GDM1 (cell line): Measurements from ENCODE around the gene FBXO2.

ENCODE experiments used
- DNase-seq: peaks from one replicate; lab custom pipeline; 2025; lab: John Stamatoyannopoulos, UW

The FBXO2 gene, protein sequence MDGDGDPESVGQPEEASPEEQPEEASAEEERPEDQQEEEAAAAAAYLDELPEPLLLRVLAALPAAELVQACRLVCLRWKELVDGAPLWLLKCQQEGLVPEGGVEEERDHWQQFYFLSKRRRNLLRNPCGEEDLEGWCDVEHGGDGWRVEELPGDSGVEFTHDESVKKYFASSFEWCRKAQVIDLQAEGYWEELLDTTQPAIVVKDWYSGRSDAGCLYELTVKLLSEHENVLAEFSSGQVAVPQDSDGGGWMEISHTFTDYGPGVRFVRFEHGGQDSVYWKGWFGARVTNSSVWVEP

DNA sequence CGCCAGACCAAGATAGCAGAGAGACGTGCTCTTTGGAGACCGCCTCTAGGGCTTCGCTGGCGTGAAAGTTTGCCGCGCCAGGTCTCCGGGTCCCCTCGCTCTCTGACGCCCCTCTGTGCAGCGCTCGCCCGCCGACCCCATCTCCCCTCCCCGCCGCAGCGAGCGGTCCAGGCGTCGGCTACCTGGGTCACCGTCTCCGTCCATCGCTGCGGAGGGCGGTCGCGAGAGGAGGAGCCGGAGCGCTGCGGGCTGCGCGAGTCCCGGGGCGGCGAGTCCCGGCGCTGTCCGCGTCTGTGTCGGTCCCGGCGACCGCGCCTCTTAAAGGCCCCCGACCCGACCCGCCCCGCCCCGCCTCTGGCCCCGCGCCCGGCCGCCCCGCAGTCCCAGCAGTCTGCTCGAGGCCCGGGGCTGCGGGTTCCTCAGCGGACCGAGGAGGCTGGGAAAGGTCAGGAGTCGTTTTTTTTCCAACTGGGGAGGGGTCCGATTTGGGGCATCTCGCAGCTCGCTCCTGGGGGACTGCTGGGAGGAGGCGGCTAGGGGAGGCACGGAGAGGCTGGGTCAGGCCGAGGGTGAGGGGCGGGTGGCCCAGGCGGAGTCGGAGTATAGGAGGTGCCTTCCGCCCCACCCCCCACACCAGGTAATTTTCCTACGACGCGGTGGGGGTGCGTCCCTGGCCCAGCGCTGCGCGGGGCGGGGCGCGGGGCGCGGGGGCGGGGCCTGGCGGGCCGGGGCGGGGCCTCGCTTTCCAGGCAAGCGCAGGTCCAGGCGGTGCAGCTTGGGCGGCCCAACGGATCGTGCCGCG is at the start of gene FBXO2, which contains the start of gene FBXO44:
Gene FBXO2 (minus strand): TSS at position 293 of the 802 bp plus-strand sequence. CDS start 89 bp downstream, at position 204.
Gene FBXO44 (plus strand): TSS at position 741 of the 802 bp plus-strand sequence. CDS start 959 bp downstream, outside the sequence.
- DNase-seq = no peak

DNA sequence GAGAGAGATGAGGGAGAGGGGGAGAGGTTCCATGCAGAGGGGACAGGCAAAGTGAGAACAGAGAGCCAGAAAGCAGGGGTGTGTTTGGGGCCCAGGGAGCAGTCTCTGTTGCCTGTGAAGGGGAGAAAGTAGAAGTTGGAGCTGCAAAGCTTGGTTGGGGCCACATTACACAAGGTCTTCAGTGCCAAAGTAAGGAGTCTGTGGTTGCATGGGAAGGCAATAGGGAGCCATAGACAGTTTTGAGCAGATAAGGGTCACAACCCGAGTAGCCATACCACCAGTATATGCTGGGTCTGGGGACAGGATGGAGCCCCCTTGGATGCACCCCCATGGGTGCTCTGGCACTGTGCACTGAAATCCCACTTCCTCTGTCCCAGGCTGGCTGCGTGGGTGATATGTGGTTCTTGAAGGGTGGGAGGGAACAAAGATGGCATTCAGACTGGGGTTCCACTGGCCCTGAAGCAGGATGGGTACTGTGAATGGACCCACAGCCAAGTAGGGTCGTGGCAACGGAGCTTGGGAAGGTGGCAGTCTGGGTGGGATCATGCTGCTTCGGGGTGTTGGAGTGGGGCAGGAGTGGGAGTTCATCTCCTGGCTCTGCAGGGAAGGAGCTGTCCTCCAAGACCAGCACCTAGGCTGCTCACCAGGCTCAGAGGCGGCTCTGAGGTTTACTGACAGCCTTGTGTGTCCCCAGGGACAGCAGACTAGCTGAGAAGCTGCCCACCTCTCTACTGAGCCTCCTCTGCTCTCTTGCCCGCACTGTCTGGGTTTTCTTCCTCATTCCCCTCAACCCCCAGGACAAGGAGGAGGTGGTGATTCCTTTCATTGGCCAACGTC is 49.3 kb upstream of the FBXO2 start:
- DNase-seq = no peak

DNA sequence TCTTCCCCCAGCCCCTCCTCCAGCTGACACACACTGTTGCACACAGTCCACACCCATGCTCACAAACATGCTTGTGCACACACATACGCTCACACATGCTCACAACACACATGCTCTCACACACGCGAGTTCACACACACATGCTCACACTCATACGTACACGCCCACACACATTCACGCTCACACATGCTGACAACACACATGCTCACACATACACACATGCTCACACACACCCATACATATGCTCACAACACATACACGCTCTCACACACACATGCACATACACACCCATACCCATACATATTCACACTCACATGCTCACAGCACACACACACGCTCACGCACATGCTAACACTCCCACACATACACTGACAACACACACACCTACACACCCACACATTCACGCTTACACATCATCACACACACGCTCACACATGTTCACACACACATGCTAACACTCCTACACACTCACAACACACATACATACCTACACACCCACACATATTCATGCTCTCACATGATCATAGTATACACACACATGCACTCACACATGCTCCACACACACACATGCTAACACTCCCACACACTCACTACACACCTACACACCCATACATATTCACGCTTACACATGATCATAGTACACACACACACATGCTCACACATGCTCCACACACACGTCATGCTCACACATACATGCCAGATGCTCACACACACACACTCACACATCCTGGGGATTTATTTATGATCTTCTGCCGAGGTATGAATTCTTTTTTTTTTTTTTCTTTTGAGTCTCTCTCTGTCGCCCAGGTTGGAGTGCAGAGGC is 48.0 kb upstream of the FBXO2 start:
- no peak for DNase-seq

DNA sequence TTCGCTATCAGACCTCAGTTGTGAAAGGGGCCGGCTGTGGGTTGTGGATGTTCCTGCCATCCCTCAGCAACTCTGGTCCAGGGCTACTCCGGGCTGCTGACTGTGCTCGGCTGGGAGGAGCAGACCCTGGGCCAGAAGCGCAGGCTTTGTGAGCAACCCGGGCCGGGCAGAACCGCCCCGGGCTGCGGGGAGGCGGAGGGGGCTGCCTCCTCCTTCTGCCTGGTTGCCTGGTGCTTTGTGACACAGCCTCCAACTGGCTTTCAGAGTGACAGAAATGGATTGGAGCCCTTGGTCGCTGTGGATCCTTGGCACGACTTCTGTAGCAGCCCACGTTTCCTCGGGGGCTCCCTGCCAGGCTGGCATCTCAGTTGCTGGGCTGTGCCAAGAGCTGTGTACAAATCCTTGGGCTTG is 47.3 kb upstream of the FBXO2 start:
- no peak for DNase-seq

DNA sequence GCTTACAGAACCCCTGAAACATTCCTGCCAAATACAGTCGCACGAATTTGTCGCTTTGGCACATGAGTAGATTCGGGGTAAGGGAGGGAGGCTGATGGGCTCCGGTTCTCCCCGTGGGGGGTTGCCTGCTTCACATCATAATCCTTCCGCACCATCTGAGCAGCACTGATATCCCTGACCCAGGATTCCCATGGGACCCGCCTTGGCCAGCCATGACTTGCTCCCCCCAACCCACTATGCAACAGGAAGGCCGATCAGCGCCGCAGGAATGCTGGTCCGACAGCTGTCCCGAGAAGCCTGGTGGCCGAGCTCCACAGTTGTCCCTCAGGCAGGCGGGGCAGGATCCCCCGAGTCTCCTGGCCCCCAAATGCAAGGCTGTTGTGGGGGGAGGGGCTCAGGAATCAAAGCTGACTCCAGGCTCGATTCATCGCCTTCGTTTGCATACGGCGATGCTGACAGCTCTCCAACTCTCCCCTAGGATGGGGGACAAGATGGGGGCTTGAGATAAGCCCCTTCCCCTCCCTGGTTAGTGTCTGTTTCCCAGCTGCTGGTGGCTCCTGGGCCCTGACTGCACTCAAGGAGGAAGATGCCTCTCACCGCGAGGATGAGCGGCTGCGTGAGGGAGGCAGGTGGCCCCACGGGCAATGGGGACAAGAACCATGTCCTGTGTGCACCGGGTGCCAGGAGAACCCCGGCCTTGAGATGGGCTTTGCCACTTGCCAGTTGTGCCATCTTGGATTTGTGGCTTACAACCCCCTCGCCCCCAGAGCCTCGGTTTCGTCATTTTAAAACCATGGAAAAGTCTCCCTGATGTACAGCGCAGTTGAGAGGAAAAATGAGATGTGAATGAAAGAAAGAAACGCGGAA is 46.6 kb upstream of the FBXO2 start:
- no peak for DNase-seq

DNA sequence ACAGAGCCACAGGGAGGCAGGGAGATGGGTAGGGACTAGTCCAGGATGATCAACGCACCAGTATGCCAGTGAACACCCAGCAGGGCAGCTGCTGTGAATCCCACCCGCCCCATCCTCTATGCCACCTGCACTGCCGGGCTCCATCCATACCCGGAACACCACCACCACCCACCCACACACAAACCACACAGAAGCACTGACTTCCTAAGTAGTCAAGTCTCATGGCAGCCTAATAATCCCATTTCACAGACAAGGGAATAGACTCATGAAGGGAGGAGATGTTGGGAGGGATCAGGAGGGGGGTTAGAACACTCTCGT is 43.6 kb upstream of the FBXO2 start:
- DNase-seq = no peak

DNA sequence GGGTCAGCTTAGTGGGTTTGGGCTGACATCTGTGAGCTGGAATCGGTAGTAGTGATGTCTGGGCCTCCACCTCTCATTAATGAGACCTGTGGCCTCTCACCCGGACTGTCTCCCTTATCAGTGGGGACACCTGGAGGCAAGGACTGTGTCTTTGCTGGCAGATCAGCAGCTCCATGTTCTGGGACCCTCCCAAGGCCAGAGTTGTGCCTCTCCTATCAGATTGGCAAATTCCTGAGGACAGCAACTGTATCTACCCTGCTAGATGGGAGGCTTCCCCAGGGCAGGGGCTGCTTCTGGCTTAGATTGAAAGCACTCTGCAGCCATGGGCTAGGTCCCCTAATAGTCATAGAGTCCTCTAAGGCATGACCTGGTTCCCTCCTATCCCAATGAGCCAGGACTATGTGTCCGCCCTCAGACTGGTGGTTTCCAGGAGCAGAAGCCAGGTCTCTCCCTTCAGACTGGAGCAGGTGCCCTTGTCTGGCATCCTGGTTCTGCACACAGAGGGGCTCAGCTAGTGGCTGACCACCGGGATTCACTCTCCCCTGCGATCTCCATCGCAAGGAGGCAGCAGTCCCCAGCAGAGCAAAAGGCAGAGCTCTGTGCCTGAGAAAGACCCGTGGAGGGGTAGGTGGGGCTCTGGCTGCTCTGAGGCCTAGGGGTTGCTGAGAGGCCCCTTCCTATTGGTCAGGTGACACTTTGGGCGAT is 43.1 kb upstream of the FBXO2 start:
- no peak for DNase-seq

DNA sequence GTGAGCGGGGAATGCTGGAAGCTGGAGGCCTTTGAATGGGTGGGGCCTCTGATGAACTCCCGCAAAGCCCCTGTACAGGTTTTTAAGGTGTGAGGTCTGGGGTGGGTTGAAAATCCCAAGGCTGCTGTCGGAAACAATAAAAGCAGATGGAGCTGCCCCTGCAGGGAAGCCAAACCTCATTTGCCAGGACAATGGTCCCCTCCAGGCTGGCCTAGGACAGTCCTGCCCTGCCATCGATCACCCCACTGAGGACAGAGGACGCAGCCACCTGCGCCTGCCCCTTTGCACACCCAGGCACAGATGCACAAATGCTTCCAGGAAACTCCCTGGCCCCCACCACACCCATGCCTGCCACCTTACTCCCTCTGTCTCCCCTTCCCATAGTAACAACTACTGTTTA is 41.6 kb upstream of the FBXO2 start:
- no peak for DNase-seq

DNA sequence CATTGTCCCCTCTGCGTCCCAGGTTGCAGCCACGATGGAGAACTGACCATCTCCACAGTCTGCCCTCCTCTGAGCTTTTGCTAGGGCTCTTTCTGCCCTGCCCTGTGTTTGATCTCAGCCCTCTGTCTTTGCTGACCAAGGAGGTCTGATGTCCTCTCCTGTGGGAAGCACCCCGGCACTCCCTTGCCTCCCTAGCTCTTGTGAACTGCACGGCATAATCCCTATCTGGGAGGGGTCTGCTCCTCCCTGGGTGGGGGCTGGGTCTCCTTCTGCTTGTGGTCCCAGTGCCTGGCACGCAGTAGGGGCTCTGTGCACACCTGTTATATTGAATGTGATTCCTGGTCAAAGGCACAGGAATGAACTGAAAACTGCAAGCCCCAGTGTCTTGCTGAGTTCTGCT is 39.7 kb upstream of the FBXO2 start:
- DNase-seq = no peak

DNA sequence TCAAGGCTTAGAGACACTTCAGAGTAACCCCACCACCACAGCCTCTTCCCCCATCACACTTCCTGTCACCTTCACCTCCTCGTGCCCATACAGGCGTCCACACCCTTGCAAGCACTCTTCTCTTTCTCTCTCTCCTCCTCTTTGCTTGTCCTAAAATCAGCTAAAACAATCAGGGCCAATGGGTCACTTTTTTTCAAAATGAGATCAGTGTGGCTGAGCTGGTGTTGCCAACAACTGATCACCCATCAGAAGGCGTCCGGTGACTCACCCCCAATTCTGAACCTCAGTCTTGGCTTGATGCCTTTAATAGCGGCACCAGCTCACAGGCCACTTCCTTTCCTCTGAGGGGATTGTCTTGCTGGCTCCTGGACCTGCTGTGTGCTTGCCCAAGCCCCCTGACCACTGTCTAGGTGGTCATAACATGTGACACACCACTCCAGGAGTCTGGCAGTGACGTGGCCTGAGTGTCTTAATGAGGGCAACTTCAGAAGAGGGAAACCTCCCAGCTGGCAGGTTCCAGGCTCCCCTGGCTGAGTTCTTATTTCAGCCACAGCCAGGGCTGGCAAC is 38.9 kb upstream of the FBXO2 start:
- DNase-seq = no peak

DNA sequence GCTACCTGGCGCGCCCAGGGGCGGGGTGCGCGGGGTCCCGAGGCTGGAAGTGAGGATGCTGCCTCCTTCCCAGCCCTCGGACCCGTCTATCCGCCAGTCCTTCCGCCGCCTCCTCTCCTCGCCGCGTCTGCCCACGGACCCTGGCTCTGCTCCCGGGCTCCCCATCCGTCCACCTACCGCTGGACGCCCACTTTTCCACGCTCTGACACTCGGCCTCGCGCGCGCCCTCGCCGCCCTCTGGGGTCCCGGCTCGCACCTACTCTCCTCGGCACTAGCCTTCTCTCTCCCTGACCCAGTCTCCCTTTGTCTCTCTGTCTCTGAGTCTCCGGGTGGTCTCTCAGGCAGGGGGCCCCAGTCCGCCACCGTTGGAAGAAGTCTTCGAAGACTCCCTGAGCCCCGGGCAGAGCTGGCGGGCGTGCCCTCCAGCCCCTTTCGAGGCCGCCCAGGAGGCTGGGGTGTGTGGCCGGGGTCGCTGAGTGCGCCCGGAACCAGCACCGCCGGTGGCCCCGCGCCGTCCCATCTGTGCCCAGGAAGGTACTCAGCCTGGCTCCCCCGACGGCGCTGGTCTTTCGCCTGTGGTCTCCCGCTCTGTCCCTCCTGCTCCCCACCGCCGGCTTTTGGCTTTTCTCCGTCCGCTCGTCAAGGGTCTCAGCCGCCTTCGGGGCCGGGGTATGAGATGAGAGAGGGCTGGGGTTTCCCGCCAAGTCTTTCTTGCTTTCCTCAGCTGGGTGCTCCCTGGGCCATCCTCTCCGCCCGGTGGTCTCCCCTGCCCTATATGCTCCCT is 37.9 kb upstream of the FBXO2 start:
- DNase-seq = no peak

DNA sequence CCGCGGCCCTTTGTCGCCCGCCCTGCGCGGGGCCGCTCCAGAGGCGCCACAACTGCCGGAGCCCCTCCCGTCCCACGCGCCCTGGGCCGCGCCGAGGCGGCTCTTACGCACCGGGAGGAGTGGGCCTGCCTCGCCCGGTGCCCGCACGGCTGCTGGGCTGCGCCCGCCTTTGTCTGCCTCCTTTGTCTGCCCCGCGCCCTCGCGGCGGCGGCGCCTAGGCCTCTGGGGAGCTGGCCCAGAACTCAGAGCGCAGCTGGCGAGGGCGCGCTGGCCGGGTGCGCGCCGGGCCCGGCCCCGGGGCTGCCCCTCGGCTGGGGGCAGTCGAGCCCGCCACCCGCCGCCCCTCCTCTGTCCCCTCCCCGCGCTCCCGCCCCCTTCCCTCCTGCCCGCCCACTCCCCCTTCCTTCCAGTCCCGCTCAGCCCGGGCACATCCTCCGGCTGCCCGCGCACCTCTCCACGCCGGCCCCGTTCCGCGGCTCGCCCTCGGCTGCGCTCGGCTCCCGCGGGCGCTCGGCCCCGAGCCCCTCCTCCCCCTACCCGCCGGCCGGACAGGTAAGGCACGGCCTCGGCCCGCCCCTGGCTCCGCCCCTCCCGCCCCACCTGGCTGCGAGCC is 37.2 kb upstream of the FBXO2 start, which contains the start of gene DRAXIN:
Gene DRAXIN (plus strand): TSS at position 409 of the 613 bp plus-strand sequence. CDS start 14,549 bp downstream, outside the sequence.
- DNase-seq = no peak

DNA sequence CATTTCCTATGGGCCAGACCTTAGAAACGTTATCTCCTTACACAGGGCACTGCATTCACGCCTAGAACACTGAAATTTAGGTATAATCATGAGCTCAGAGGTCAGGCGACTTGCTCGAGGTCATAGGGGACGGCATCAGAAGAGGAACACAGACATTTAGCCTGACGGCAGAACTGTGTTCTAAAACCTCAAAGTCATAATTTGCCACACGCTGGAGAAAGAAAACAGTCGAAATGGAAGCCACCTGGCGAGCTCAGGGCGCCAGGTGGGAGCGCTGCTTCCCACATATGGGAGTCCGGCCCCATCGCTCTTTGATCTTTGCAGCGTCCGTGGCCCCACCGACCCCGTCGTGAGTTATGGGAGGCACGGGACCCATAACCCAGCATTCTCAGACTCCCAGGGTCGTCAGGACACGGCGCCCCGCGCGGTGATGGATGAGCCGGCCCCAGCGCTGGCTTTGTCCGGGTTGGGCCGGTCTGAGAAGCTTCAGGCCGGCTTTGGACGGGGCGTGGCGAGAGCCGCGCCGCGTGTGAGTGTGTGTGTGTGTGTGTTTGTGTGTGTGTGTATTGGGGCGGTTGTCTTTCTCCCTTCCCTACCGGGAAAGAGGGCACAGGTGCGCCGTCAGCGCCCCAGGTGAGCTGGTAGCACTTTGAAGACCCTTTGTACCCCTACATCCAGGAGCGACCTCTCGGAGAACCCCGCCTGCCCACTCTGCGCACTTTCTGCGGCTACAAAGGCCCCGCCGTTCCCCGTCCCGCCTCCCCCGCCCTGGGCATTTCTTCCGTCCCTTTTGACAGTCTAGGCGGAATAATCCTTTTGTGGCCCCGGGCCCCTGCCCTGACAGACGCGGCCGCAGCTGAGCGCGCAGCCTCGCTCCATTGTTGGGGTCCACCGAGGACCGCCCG is 36.4 kb upstream of the FBXO2 start:
- DNase-seq = no peak

DNA sequence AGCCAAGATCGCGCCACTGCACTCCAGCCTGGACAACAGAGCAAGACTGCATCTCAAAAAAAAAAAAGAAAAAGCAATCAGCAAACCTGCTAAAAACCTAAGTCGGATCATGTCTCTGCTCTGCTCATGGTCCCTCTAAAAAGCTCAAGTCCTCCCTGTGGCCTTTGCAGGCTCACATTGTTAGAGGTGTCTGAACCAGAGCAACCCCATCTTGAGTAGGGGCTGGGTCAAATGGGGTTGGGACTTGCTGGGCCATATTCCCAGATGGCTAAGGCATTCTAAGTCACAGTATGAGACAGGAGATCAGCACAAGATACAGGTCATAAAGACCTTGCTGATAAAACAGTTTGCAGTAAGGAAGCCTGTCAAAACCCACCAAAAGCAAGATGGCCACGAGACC is 34.3 kb upstream of the FBXO2 start:
- DNase-seq = no peak

DNA sequence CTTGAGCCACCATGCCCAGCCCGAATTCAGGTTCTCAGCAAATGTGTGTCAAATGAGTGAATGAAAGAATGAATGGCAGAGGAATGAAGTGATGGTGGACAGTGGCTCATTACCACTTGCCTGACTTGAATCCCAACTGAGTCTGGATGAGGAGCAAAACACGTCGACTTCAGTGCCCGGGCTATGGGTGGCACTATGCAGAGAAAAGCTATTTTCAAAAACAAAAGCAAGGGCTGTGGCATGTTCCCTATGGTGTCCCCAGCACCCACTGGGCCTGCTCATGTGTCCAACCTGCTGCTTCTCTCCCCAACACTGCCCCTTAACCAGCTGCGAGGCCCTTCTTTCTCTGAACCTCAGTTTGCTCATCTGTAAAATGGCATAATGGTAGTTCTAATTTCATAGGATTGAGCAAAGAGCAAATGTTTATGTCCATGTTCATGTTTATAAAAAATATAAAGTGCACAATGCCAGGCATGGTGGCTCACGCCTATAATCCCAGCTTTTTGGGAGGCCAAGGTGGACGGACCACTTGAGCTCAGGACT is 31.1 kb upstream of the FBXO2 start:
- DNase-seq = no peak

DNA sequence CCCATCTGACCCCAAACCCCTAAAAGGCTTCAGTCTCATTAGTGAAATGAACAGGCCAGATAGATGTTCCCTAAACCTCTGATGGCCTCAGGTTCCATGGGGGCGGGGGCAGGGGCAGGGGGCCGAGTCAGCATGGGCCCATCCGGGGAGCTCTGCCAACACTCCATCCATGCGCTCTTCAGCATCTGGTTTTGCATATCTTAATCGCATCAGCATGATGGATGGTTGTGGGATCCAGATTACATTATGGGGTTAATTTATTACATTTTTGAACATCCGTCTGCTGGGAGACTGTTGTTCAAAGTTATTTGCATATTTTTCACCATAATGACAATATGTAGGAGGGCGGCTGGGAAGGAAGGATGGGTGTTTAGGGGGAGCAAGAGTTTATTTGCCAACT is 29.8 kb upstream of the FBXO2 start:
- no peak for DNase-seq

DNA sequence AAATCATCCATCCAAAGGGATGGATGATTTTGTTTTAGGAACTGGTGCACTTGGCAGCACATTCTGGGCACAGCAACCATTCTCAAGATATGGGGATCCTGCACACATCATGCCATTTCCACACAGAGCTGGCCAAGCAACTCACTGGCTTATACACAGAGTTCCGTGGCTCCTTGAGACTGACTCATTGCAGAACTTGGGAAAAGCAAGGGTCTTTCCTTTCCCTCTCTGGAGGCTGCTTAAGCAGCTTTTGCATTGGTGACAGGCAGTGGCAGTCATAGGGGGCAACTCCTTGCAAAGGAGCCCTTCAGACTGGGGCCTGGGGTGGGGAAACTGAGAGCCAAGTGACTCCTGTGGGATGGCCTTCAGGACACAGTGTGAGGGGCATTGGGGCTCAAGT is 28.6 kb upstream of the FBXO2 start:
- no peak for DNase-seq
